Neural progenitor cell (in vitro differentiated cells): ENCODE data around the gene GBP4. TPM values are rescaled to one million over a fixed set of nuclear protein-coding genes. Genes with fewer than 3 reads are reported as not detected.

Source experiments
- DNase-seq: peaks from one replicate; pipeline ENCODE4 v3.0.0-alpha.2; 2016; ENCODE audit warnings: low spot score
- H2AFZ ChIP-seq: fragments of 200-600 bp; sonication (generic); replicated peaks from 2 replicates; pipeline ENCODE4 v1.6.1; 2016; ENCODE audit warnings: antibody characterized with exemption
- H3F3A ChIP-seq: fragments of 200-600 bp; sonication (generic); 2 replicates; pipeline ENCODE4 v1.6.1; 2016; ENCODE audit warnings: antibody characterized with exemption, low read depth
- H3K27ac ChIP-seq: fragments of 200-600 bp; sonication (generic); 2 replicates; pipeline ENCODE4 v1.5.1; 2016; ENCODE audit warnings: mild to moderate bottlenecking
- H3K27me3 ChIP-seq: fragments of 200-600 bp; sonication (generic); 2 replicates; pipeline ENCODE4 v1.6.1; 2016; ENCODE audit warnings: mild to moderate bottlenecking, moderate library complexity
- H3K36me3 ChIP-seq: fragments of 200-600 bp; sonication (generic); 2 replicates; pipeline ENCODE4 v1.5.1; 2016
- H3K4me1 ChIP-seq: fragments of 200-600 bp; sonication (generic); 2 replicates; pipeline ENCODE4 v1.6.1; 2016; ENCODE audit warnings: mixed run types
- H3K4me2 ChIP-seq: fragments of 200-600 bp; sonication (generic); 2 replicates; pipeline ENCODE4 v1.6.1; 2016
- H3K4me3 ChIP-seq: fragments of 200-600 bp; sonication (generic); 2 replicates; pipeline ENCODE4 v1.5.1; 2016
- H3K79me2 ChIP-seq: fragments of 200-600 bp; sonication (generic); 2 replicates; pipeline ENCODE4 v1.6.1; 2016; ENCODE audit warnings: low read depth
- H3K9ac ChIP-seq: fragments of 200-600 bp; sonication (generic); 2 replicates; pipeline ENCODE4 v1.6.1; 2016
- H3K9me3 ChIP-seq: fragments of 200-600 bp; sonication (generic); 2 replicates; pipeline ENCODE4 v1.5.1; 2016; ENCODE audit warnings: low read depth
- H4K20me1 ChIP-seq: fragments of 200-600 bp; sonication (generic); 2 replicates; pipeline ENCODE4 v1.6.1; 2016; ENCODE audit warnings: low read depth
- H3K27ac Mint-ChIP-seq: 3 replicates; pipeline ENCODE4 v1.8.0; 2021; ENCODE audit warnings: mixed read lengths
- H3K27me3 Mint-ChIP-seq: 2 replicates; pipeline ENCODE4 v1.8.0; 2022; ENCODE audit warnings: low read depth, mild to moderate bottlenecking, inconsistent platforms, moderate library complexity, mixed read lengths; ENCODE audit not compliant: insufficient read depth
- H3K36me3 Mint-ChIP-seq: 3 replicates; pipeline ENCODE4 v1.8.0; 2021; ENCODE audit warnings: mixed read lengths
- H3K4me1 Mint-ChIP-seq: 3 replicates; pipeline ENCODE4 v1.8.0; 2021; ENCODE audit warnings: mixed read lengths
- H3K4me3 Mint-ChIP-seq: 3 replicates; pipeline ENCODE4 v1.8.0; 2021; ENCODE audit warnings: mild to moderate bottlenecking, moderate library complexity, mixed read lengths
- H3K9me3 Mint-ChIP-seq: 3 replicates; pipeline ENCODE4 v1.8.0; 2020; ENCODE audit warnings: mixed read lengths
- CTCF ChIP-seq: fragments of 200-600 bp; sonication (generic); IDR thresholded peaks from 2 replicates; pipeline ENCODE4 v1.5.1; 2017; ENCODE audit warnings: antibody characterized with exemption, mild to moderate bottlenecking
- EZH2 ChIP-seq: fragments of 200-600 bp; sonication (generic); IDR thresholded peaks from 2 replicates; pipeline ENCODE4 v1.6.1; 2017; ENCODE audit warnings: antibody characterized with exemption, mild to moderate bottlenecking, moderate library complexity
- EZH2phosphoT487 ChIP-seq: fragments of 200-600 bp; sonication (generic); IDR thresholded peaks from 2 replicates; pipeline ENCODE4 v1.6.1; 2017; ENCODE audit warnings: antibody characterized with exemption
- total RNA-seq: library from RNA; depleted of rRNA; stranded (reverse); fragments of >200 nt; gene quantifications from 2 replicates; pipeline ENCODE4 v1.2.3, GENCODE V29; 2015; ENCODE audit warnings: low replicate concordance

The GBP4 gene
- total RNA-seq, 1 donor from 2014 or later: not detected

GRCh38 chr1:89169166-89169565 lies 29.6 kb downstream of the GBP4 start:
- TF ChIP-seq EZH2 (no peak), EZH2phosphoT487 (no peak), CTCF (no peak)
- Histone ChIP-seq H3K27ac (no peak overlapping the region), H3K79me2 (no peaks in the 10 kb centered on the region), H3K27me3 (no peaks in the 10 kb centered on the region), H3K4me1 (no peaks in the 10 kb centered on the region), H2AFZ (no peak overlapping the region), H3K4me2 (no peak overlapping the region), H3K4me3 (no peak overlapping the region), H4K20me1 (no peaks in the 10 kb centered on the region), H3K9me3 (no peaks in the 10 kb centered on the region), H3F3A (no peaks in the 10 kb centered on the region), H3K9ac (no peak overlapping the region), H3K36me3 (no peaks in the 10 kb centered on the region)
- Mint-ChIP-seq H3K9me3 (no peaks in the 10 kb centered on the region), H3K27me3 (no peaks in the 10 kb centered on the region), H3K4me3 (no peak overlapping the region), H3K27ac (no peak overlapping the region), H3K4me1 (no peaks in the 10 kb centered on the region), H3K36me3 (no peaks in the 10 kb centered on the region)
- DNase-seq: no peak

- Histone ChIP-seq H3K36me3 (no peaks in the 10 kb centered on the region), H3K4me3 (no peak overlapping the region), H2AFZ (no peak overlapping the region), H4K20me1 (no peaks in the 10 kb centered on the region), H3K27ac (no peak overlapping the region), H3F3A (no peaks in the 10 kb centered on the region), H3K4me2 (no peak overlapping the region), H3K79me2 (no peaks in the 10 kb centered on the region), H3K9me3 (no peaks in the 10 kb centered on the region), H3K9ac (no peak overlapping the region), H3K27me3 (no peaks in the 10 kb centered on the region), H3K4me1 (no peaks in the 10 kb centered on the region)
- Mint-ChIP-seq H3K9me3 (no peaks in the 10 kb centered on the region), H3K36me3 (no peaks in the 10 kb centered on the region), H3K4me1 (no peaks in the 10 kb centered on the region), H3K27me3 (no peaks in the 10 kb centered on the region), H3K27ac (no peak overlapping the region), H3K4me3 (no peak overlapping the region)
- TF ChIP-seq EZH2: no peak
- no peak for TF ChIP-seq EZH2phosphoT487
- TF ChIP-seq CTCF: no peak
- DNase-seq: no peak
Observed at GRCh38 chr1:89167590-89168230, 31.0 kb downstream of the GBP4 start.

GRCh38 chr1:89166705-89167104 lies 32.0 kb downstream of the GBP4 start:
- Mint-ChIP-seq H3K36me3 (no peaks in the 10 kb centered on the region), H3K27ac (no peak overlapping the region), H3K4me3 (no peak overlapping the region), H3K27me3 (peaks cover 3% of the 10 kb centered on the region), H3K4me1 (no peaks in the 10 kb centered on the region), H3K9me3 (no peaks in the 10 kb centered on the region)
- Histone ChIP-seq H3K9me3 (no peaks in the 10 kb centered on the region), H3K4me1 (no peaks in the 10 kb centered on the region), H3K27ac (no peak overlapping the region), H3K79me2 (no peaks in the 10 kb centered on the region), H3F3A (no peaks in the 10 kb centered on the region), H2AFZ (no peak overlapping the region), H3K36me3 (no peaks in the 10 kb centered on the region), H3K4me2 (no peak overlapping the region), H3K9ac (no peak overlapping the region), H3K27me3 (no peaks in the 10 kb centered on the region), H3K4me3 (no peak overlapping the region), H4K20me1 (no peaks in the 10 kb centered on the region)
- TF ChIP-seq EZH2phosphoT487: no peak
- no peak for TF ChIP-seq EZH2
- no peak for TF ChIP-seq CTCF
- no peak for DNase-seq
